Hepatocyte (in vitro differentiated cells): ENCODE data around the gene REXO5. TPM values are rescaled to one million over a fixed set of nuclear protein-coding genes. Genes with fewer than 3 reads are reported as not detected.

Experiments used
- DNase-seq: peaks from one replicate; pipeline ENCODE4 v3.0.0-alpha.2; 2016; ENCODE audit warnings: low spot score
- H2AFZ ChIP-seq: fragments of 200-600 bp; sonication (generic); 2 replicates; pipeline ENCODE4 v1.6.0; 2016; ENCODE audit warnings: antibody characterized with exemption, mild to moderate bottlenecking
- H3K27ac ChIP-seq: fragments of 200-600 bp; sonication (generic); 2 replicates; pipeline ENCODE4 v1.5.1; 2016; ENCODE audit warnings: mild to moderate bottlenecking
- H3K27me3 ChIP-seq: fragments of 200-600 bp; sonication (generic); 2 replicates; pipeline ENCODE4 v1.6.1; 2016
- H3K36me3 ChIP-seq: fragments of 200-600 bp; sonication (generic); replicated peaks from 2 replicates; pipeline ENCODE4 v1.5.1; 2016; ENCODE audit warnings: low read depth; ENCODE audit not compliant: insufficient read depth
- H3K4me1 ChIP-seq: fragments of 200-600 bp; sonication (generic); 2 replicates; pipeline ENCODE4 v1.5.1; 2016; ENCODE audit warnings: mild to moderate bottlenecking, moderate library complexity; ENCODE audit not compliant: insufficient read depth
- H3K4me2 ChIP-seq: fragments of 200-600 bp; sonication (generic); 2 replicates; pipeline ENCODE4 v1.6.0; 2016
- H3K4me3 ChIP-seq: fragments of 200-600 bp; sonication (generic); 2 replicates; pipeline ENCODE4 v1.5.1; 2016; ENCODE audit warnings: mild to moderate bottlenecking
- H3K79me2 ChIP-seq: fragments of 200-600 bp; sonication (generic); 2 replicates; pipeline ENCODE4 v1.6.0; 2017; ENCODE audit warnings: mild to moderate bottlenecking
- H3K9me2 ChIP-seq: fragments of 200-600 bp; sonication (generic); replicated peaks from 2 replicates; pipeline ENCODE4 v1.6.0; 2017; ENCODE audit warnings: mild to moderate bottlenecking; ENCODE audit not compliant: insufficient read depth
- H3K9me3 ChIP-seq: fragments of 200-600 bp; sonication (generic); 2 replicates; pipeline ENCODE4 v1.5.1; 2016; ENCODE audit warnings: low read depth, mild to moderate bottlenecking
- H4K20me1 ChIP-seq: fragments of 200-600 bp; sonication (generic); 2 replicates; pipeline ENCODE4 v1.6.0; 2016; ENCODE audit warnings: mild to moderate bottlenecking; ENCODE audit not compliant: insufficient read depth, poor library complexity, severe bottlenecking
- CTCF ChIP-seq: fragments of 200-600 bp; sonication (generic); IDR thresholded peaks from 2 replicates; pipeline ENCODE4 v1.5.1; 2016; ENCODE audit warnings: antibody characterized with exemption, mild to moderate bottlenecking; ENCODE audit not compliant: poor library complexity
- EZH2 ChIP-seq: fragments of 200-600 bp; sonication (generic); IDR thresholded peaks from 2 replicates; pipeline ENCODE4 v1.6.1; 2016; ENCODE audit warnings: antibody characterized with exemption, mild to moderate bottlenecking, borderline replicate concordance
- EZH2phosphoT487 ChIP-seq: fragments of 200-600 bp; sonication (generic); IDR thresholded peaks from one replicate; pipeline ENCODE4 v1.6.1; 2018; ENCODE audit warnings: antibody characterized with exemption, mild to moderate bottlenecking, low read depth, moderate library complexity; ENCODE audit not compliant: unreplicated experiment, severe bottlenecking
- WGBS: methylation state at CpG from one replicate; pipeline ENCODE4 v1.1.6; 2016; ENCODE audit warnings: low lambda C conversion rate; ENCODE audit errors: missing lambda C conversion rate; 5-methylcytosine and 5-hydroxymethylcytosine counted together
- polyA plus RNA-seq: library from polyadenylated mRNA; unstranded; fragments of >200 nt; fragmentation: Nextera tagmentation; extraction: Ambion mirVana; gene quantifications from 2 replicates; pipeline ENCODE4 v1.2.1, GENCODE V29; 2016
- total RNA-seq: library from RNA; depleted of rRNA; stranded (reverse); fragments of >200 nt; gene quantifications from 2 replicates; pipeline ENCODE4 v1.2.3, GENCODE V29; 2014

REXO5 gene
- total and polyA plus RNA-seq, 2 experiments from 2014 or later = 3.5 to 3.6 TPM

DNA sequence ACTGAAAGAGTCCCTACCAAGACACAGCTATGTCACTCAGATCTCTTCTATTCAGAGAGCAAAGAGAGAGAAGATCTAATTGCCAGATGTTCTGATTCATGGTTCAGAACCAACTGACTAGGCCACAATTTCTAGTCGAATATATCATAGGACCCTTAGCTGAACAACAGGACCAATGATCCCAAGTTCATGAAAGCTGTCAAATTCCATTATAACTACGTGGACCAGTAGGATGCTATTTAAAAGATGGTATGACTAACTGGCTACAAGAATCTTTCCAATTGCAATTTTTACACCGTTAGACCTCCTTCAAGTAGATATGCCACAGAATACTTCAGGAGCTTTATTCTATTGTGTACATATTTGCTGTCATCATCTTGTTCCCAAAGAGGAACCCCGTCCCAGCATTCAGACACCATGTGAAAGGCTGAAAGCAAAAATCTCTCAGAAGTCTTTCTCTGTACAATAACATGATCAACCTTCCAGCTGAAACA is 67.8 kb downstream of the REXO5 start:
- Histone ChIP-seq H3K4me2 (peak overlapping the region; percentile 42), H3K27me3 (no peaks in the 10 kb centered on the region), H3K36me3 (no peaks in the 10 kb centered on the region), H3K4me3 (no peak overlapping the region), H3K79me2 (peaks cover 95% of the 10 kb centered on the region), H3K4me1 (peaks cover 47% of the 10 kb centered on the region), H2AFZ (no peak overlapping the region), H4K20me1 (peaks cover 49% of the 10 kb centered on the region), H3K9me3 (no peaks in the 10 kb centered on the region), H3K9me2 (no peaks in the 10 kb centered on the region), H3K27ac (peak overlapping the region; percentile 45)
- no peak for DNase-seq
- TF ChIP-seq CTCF (no peak), EZH2 (no peak), EZH2phosphoT487 (no peak)
- 84% methylated on average over 4 of the region's 4 CpGs for WGBS

DNA sequence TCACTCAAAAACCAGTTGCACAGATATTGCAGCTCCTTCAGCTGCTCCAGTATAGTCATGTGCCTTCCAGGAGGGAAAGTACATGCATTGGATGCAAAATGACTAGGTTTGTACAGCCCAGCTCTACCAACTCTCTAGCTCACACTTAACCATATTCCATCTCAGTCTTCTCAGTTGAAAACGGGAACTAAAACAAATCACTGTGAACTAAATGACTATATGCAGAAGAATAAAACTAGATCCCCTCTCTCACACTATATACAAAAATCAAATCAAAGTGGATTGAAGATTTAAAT is 69.0 kb downstream of the REXO5 start:
- TF ChIP-seq EZH2 (no peak), EZH2phosphoT487 (no peak), CTCF (no peak)
- Histone ChIP-seq H3K27ac (no peak overlapping the region), H2AFZ (no peak overlapping the region), H3K79me2 (peaks cover 91% of the 10 kb centered on the region), H3K4me2 (no peak overlapping the region), H3K36me3 (no peaks in the 10 kb centered on the region), H3K4me1 (peaks cover 56% of the 10 kb centered on the region), H4K20me1 (peaks cover 39% of the 10 kb centered on the region), H3K9me3 (no peaks in the 10 kb centered on the region), H3K9me2 (no peaks in the 10 kb centered on the region), H3K4me3 (no peak overlapping the region), H3K27me3 (no peaks in the 10 kb centered on the region)
- 95% methylated on average over 1 of the region's 1 CpG for WGBS
- no peak for DNase-seq

DNA sequence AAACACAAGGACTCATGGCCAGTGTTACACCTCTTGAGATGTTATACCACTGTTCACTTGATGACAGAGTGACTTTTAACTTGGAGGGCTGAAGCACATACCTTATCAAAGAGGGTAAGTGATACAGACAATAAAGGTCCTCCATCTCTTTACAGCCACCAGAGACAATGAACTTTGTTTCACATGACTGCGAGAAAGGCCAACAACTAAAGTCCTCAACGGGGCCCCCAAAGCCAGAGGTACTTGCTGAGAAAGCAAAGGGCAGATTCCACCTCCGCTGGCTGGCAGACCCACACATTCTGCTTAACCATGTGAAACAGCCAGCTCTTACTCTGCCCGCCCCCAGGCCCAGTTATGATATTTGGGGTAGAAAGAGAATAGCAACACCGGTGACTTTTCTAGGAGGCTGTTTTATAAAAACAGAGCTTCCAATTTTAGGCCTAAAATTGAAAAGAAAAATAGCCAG is 72.4 kb downstream of the REXO5 start:
- DNase-seq = peak; percentile 64
- Histone ChIP-seq H3K9me2 (no peaks in the 10 kb centered on the region), H2AFZ (no peak overlapping the region), H3K4me1 (peaks cover 53% of the 10 kb centered on the region), H3K9me3 (no peaks in the 10 kb centered on the region), H3K4me2 (peak overlapping the region; percentile 57), H4K20me1 (peaks cover 20% of the 10 kb centered on the region), H3K4me3 (no peak overlapping the region), H3K36me3 (no peaks in the 10 kb centered on the region), H3K27ac (peak overlapping the region; percentile 84), H3K79me2 (peaks cover 87% of the 10 kb centered on the region), H3K27me3 (no peaks in the 10 kb centered on the region)
- TF ChIP-seq EZH2phosphoT487 = no peak
- TF ChIP-seq CTCF = no peak
- TF ChIP-seq EZH2 = no peak
- WGBS = 60% methylated on average over 5 of the region's 5 CpGs
